HG02678 (cell line): ENCODE data around the gene CYP51A1.
"Not testable (repeated sequence)": the region's sequence is repeated elsewhere in the genome, so short reads cannot be mapped to it uniquely, and the experiment has no call there.

ENCODE experiments used
- ATAC-seq: cut with Tn5 transposase; IDR thresholded peaks from one replicate; pipeline ENCODE4 v1.9.1; 2021; ENCODE audit warnings: mild to moderate bottlenecking, moderate library complexity; ENCODE audit not compliant: unreplicated experiment

CYP51A1 gene

DNA sequence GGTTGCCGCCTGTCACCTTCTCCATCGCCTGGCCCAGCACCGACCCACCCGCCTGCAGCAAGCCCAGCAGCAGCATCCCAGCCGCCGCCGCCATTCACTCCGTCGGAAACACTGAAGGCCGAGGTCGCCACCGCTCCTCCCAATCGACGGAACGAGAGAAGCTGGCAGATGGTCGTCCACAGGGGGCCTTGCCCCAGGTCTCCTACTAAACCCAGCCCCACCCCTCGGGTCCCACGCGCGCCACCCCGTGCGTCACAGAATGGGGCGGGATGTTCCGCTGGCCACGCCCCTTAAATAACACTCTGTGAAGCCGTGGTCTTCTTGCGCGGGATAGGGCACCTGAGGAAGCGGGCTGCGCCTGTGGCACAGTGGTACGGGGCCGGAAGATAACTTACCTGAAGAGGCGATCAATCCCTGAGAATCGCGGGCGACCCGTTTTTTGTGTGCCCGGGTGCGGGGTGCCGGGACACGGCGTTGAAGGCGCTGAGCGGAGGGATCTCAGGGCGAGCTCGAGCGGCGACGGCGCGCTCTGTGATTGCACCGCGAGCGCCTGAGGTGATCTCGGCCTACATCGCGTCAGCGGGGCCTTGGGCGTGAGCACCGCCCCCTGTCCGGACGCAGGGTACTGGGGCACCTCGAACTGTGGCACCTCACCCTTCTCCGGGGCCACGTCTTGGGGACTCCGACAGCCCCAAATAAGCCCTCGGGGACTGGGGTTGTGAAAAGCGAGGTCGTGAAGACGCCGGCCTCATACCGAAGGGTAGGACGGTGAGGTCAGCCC is at the start of gene CYP51A1:
Gene CYP51A1 (minus strand): TSS at position 207 of the 781 bp plus-strand sequence. CDS start 113 bp downstream, at position 94.
- ATAC-seq = peak; percentile 88

DNA sequence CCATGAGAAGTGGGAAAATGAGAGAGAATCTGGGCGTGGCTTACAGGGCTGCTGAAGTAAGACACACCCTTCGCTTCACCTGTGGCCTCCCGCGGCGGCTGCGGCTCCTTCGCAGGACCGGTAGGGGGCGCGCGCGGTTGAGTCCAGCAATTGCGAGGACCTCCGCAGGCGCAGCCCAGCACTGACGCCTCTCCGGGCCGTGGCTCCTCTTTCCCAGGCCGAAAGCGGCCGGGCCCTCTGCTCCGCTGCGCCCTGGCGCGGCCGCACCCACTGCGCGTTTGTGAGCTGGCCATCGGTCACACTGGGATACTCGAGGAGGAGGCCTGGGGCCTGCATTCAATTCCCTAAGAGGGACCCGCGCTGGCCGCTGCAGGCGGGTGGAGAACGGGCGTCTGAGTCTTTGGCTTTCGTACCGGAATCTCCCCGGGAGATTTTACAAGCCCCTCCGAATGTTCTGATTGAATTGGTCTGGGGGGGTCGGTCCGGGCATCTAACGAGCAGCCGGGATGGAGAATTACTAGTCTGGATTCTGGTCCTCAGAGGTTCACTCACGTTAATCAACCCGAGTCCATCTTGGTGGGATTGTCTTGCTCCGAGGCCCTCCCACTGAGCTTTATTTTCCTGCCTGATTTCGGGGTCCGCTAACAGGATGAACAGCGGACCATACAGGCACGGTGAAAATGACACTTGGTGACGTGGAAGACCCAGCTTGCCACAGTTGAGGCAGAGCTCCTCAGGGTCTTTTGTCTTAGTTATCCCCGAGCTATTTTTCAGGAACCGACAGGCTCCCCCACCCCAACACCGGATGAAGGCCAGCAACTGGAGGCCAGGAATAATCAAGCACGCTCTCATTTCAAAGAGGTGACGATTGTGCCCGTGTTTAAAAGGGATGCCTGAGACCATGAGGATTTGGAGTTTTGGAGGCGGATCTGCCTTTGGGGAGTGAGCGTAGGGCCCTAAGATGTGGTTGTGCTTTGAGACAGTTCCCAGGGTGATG is 44.9 kb upstream of the CYP51A1 start, which contains the start of gene LRRD1:
Gene LRRD1 (minus strand): TSS at position 215 of the 997 bp plus-strand sequence. CDS start 13,940 bp downstream, outside the sequence.
- ATAC-seq = peak; percentile 99

DNA sequence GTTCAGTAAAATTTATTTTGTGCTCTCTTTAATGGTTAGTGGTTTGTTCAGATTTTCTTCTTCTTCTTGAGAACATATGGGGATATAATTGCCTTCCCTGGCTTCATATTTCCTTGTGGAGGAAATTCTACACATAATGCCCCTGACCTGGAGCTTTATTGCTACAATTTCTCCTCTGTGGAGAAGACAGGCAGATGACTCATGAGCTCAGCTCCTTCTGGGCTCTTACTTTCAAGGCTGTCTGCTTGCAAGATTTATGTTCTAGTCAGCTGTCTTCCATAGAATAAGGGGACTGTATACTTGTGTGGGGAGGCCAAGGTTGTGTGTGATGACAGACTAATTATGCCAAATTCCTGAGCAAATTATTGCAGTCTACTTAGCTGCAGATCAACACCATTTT is 43.1 kb upstream of the CYP51A1 start:
- no peak for ATAC-seq

DNA sequence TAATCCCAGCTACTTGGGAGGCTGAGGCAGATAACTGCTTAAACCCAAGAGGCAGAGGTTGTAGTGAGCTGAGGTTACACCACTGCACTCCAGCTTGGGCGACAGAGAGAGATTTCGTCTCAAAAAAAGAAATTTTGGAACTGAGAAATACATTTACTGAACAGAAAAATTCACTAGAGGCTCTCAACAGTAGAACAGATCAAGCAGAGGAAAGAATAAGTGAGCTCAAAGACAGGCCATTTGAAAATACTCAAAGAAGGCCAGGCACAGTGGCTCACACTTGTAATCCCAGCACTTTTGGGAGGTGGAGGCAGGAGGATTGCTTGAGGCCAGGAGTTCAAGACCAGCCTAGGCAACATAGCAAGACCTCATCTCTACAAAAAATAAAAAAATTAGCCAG is 35.3 kb upstream of the CYP51A1 start:
- not testable (repeated sequence) for ATAC-seq

DNA sequence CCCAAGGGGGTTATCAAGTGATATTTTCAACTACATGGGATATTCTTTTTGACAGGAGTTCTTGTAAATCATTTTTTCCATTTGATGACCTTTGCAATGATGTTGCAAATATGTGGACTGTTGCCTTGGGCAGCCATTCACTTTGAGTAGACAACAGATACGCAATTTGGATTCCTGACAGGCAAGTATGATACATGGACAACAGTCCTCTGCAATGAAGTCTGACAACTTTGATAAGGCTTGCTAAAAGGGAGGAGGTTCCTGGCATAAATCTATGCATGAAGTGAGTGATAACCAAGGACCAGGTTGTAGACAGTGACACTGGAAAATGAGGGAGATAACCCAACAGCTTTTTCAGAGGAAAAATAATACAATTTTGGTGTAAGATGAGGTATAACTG is 27.0 kb upstream of the CYP51A1 start:
- ATAC-seq = no peak

DNA sequence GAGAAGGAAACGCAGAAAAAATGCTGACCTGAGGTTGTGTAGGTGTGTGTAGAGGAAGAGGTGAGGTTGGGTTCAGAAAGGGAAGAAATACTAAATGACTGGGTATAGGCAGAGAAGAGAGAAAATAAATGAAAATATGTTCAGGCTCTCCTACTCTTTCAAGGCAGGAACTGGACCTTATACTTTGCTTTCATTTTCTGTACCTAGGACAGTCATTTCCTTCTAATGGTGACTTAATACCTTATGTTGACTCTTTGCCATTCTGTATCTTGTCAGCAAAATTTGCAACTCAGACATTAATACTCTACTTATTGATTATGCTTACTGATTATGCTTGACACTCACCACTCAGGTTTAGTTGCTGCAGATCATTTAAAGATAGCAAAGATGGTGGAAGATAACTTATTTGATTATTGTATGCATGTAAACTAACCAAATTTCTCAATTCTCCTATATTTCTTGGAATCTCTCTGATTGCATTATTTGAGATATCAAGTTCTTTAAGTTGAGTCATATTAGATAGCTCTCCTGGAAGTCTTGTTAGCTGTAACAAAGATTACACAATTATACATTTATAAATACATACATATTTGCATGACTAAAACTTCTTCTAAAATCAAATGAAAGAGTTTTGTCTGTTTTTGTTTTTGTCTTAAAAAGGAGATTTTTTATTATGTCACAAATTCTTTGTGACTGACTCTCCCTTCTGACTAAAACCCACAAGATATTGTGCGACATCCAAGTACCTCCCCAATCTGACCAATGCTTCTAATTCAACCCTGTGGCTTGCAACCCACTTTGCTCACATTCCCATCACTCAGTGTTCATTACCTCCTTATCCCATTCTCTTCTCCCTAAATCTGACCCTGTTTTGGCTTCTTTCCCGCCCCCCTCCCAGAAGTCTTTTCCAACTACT is 24.6 kb upstream of the CYP51A1 start:
- no peak for ATAC-seq

DNA sequence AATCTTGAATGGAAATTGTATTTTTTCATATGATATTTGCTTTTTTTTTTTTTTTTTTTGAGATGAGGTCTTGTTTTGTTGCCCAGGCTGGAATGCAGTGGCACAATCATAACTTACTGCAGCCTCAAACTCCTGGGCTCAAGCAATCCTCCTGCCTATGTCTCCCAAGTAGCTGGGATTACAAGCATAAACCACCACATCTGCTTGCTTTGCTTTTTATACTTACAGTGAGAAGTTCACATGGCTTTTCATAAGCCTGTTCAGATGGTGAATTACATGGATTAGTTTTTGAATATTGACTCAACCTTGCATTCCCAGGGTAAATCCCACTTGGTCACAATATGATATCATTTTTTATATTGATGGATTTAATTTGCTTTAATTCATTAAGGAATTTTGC is 22.7 kb upstream of the CYP51A1 start:
- no peak for ATAC-seq

DNA sequence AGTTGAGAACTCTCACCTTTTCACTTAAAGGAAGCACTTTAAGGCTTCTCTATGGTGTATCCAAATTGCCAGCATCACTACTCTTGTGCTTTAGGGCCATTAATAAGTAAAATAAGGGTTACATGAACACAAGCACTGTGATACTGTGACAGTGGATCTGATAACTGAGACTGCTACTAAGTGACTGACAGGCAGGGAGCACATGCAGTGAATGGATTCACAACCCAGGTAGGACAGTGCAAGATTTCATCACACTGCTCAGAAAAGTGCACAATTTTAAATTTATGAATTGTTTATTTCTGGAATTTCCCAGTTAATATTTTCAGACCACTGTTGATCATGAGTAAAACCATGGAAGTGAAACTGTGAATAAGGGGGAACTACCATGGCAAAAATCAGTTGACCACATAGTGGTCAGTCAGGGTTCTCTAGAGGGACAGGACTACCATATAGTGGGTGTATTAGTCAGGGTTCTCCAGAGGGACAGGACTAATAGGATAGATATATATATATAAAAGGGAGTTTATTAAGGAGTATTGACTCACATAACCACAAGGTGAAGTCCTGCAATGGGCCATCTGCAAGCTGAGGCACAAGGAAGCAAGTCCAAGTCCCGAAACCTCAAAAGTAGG is 20.9 kb upstream of the CYP51A1 start:
- no peak for ATAC-seq

DNA sequence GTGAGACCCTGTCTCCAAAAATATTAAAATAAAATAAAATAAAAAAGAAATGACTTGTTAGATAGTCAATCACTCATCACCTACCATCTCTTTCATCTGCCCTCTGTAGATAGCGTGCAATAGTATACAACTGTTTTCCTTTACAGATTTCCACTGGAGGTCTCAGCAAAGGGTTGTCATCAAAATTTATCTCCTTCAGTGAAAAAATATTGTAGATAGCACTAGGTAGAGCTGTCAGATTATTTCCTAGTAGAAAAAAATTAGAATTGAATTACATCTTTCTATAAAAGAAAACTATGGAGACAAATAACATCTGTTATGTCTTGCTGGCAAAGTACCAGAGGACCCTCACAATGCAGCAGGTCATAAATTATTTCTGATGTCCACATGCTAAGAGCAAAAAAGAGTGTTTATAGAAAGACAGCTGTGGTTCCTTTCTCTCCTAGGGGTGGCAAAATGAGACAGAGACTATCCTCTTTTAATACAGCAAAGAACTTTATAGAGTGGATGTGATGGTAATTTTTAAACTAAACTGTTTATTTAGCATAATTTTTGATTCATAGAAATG is 16.3 kb upstream of the CYP51A1 start:
- no peak for ATAC-seq

DNA sequence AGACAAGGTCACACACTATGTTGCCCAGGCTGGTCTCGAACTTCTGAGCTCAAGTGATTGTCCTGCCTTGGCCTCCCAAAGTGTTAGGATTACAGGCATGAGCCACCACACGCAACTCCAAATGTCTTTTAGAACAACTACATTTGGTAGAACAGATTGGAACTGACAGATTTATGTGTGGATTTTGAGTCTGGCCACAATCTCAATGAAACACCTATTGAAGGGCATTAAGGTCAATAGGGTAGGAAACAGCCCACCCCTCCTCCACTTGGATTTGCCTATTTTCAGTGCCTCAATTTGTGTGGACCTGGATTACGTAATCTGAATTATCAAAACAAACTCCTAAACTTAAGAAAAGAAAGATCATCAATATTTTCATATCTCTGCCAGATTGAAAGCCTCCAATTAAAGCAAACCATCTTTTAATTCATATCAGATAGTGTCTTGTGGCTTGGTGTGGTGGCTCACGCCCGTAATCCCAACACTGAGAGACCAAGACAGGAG is 15.5 kb upstream of the CYP51A1 start:
- no peak for ATAC-seq

DNA sequence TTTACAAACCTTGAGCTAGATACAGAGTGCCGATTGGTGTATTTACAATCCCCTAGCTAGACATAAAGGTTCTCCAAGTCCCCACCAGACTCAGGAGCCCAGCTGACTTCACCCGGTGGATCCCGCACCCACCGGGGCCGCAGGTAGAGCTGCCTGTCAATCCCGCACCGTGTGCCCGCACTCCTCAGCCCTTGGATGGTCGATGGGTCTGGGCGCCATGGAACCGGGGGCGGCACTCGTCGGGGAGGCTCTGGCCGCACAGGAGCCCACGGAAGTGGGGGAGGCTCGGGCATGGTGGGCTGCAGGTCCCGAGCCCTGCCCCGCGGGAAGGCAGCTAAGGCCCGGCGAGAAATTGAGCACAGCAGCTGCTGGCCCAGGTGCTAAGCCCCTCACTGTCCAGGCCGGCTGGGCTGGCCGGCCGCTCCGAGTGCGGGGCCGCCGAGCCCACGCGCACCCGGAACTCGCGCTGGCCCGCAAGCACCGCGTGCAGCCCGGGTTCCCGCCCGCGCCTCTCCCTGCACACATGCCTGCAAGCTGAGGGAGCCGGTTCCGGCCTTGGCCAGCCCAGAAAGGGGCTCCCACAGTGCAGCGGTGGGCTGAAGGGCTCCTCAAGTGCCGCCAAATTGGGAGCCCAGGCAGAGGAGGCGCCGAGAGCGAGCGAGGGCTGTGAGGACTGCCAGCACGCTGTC is 9.1 kb upstream of the CYP51A1 start:
- not testable (repeated sequence) for ATAC-seq

DNA sequence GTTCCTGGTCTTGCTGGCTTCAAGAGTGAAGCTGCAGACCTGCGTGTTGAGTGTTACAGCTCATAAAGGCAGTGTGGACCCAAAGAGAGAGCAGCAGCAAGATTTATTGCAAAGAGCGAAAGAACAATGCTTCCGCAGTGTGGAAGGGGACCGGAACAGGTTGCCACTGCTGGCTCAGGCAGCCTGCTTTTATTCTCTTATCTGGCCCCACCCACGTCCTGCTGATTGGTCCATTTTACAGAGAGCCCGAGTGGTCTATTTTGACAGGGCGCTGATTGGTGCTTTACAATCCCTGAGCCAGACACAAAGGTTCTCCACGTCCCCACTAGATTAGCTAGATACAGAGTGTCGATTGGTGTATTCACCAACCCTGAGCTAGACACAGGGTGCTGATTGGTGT is 8.5 kb upstream of the CYP51A1 start:
- ATAC-seq = not testable (repeated sequence)

DNA sequence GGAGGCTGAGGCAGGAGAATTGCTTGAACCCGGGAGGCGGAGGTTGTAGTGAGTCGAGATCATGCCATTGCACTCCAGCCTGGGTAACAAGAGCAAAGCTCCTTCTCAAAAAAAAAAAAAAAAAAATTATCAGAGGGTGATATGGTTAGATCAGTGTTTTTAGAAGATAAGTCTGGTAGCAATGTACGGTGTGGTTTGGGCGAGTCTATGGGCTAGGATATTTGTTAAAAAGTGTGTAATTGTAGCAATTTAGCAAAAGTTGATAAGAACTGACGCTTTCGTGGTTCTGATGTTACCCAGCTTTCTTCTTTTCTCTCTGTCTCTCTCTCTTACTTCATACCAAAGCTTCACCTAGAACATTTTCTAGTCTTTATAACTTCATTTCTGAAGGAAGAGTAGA is 6.9 kb upstream of the CYP51A1 start:
- no peak for ATAC-seq

DNA sequence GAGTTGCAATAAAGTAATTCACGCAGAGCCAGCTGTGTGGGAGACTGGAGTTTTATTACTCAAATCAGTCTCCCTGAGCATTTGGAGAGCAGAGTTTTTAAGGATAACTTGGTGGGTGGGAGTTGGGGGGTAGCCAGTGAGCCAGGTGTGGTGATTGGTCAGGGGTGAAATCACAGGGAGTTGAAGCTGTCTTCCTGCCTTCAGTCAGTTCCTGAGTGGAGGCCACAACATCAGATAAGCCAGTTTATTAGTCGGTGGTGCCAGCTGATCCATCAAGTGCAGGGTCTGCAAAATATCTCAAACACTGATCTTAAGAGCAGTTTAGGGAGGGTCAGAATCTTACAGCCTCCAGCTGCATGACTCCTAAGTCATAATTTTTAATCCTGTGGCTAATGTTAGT is 3.3 kb upstream of the CYP51A1 start:
- no peak for ATAC-seq

DNA sequence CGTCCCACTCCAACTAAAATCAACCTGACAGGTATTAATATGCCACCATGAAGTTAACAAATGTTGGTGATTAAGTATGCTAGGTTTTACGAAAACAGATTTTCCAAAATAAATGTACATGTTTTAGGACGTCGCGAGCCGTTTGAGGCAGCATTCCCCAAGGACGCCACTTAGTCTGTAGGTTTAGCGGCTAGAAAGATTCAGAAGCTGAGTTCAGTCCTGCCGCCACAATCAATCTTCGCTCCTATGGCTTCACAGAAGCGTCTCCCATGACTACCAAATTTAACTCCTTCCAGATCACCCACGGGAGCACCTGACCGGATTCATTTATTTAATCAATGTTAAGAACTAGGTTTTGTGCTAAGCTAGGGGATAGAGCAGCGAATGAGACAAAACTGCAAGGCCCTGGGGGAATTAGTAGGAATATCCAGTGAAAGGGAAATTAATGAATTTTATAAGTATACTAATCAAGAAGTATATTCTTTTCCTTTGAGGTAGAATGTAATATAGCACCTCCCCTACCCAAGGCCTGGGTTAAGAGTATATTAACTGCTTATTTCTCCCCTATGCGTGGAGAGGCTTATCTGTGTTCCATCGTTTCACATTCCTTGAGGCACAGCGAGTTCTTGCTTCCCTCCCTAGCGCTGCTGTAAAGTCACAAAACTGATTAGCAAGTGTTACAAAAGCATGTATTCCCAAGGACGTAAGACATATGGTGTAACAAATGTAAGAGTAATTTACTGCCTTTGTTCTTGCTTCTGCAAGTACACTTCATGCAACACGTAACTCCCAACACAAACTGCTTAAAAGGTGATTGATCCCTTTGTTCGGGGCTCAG is 994 bp upstream of the CYP51A1 start:
- no peak for ATAC-seq

DNA sequence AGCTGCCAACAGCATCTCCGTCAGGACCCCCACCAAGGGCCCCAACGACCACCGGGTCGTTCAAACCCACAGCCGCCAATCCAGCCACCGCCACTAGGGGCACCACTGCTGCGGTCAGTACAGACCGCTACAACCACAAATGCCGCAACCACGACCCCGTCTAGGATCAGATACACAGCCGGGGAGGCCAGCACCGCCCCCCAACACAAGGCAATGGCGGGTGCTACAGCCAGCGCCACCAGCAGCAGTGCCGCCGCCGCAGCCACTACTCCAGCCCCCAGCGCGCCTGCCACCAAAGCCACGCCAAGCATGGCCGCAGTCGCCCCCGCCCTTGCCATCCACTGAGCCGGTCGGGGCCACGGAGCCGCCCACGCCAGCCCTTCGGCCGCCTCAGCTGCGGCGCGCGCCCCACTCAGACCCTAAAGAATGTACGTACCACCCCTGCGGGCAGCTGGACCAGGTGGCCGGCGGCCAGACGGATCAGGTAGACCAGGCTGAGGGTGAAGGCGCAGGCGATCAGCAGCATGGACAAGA is 473 bp downstream of the CYP51A1 start:
- ATAC-seq = peak; percentile 27

DNA sequence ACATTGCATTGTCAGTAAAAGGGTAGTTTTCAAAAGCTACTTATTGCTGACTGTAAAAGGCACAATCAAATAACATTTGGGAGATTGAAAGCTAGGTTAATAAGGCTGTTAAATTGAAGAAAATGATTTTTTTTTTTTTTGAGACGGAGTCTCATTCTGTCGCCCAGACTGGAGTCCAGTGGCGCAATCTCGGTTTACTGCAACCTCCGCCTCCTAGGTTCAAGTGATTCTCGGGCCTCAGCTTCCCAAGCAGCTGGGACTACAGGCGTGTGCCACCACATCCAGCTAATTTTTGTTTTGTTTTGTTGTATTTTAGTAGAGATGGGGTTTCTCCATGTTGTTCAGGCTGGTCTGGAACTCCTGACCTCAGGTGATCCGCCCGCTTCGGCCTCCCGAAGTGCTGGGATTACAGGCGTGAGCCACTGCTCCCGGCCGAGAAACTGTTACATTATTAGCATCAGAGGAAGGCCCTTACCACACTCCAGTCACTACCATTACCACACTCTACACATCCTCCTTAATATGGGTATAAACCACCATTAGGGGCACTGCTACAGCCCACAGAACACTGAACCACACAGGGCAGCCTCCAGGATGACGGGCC is 1.0 kb downstream of the CYP51A1 start:
- peak; percentile 24 for ATAC-seq
